HG03045 (cell line): Measurements from ENCODE around the gene GIGYF2.

Source experiments
- ATAC-seq: cut with Tn5 transposase; IDR thresholded peaks from one replicate; pipeline ENCODE4 v1.9.1; 2021; ENCODE audit warnings: mild to moderate bottlenecking, moderate library complexity; ENCODE audit not compliant: unreplicated experiment

GIGYF2 gene

GRCh38 chr2:232863996-232864395 lies 166.9 kb downstream of the GIGYF2 start:
- ATAC-seq, result no peak

GRCh38 chr2:232865165-232865564 lies 168.0 kb downstream of the GIGYF2 start:
- no peak for ATAC-seq

- ATAC-seq, result no peak
Measured at GRCh38 chr2:232866104-232866503, 169.0 kb downstream of the GIGYF2 start.

- ATAC-seq, result no peak
Measured at GRCh38 chr2:232869138-232870017, 172.2 kb downstream of the GIGYF2 start.

- ATAC-seq, result no peak
Measured at GRCh38 chr2:232870018-232870765, 173.1 kb downstream of the GIGYF2 start, which contains the start of gene SNORC. TSS of gene SNORC (plus strand) at chr2:232870264. CDS start at chr2:232870342, 78 bp downstream.

GRCh38 chr2:232870766-232871371 lies 173.7 kb downstream of the GIGYF2 start:
- ATAC-seq, result no peak

GRCh38 chr2:232871418-232871834 lies 174.3 kb downstream of the GIGYF2 start:
- no peak for ATAC-seq

- no peak for ATAC-seq
Measured at GRCh38 chr2:232871835-232872736, 175.0 kb downstream of the GIGYF2 start.

- ATAC-seq, result no peak
Measured at GRCh38 chr2:232872826-232873225, 175.7 kb downstream of the GIGYF2 start.

GRCh38 chr2:232873292-232873908 lies 176.3 kb downstream of the GIGYF2 start:
- ATAC-seq, result no peak

GRCh38 chr2:232873909-232874641 lies 176.9 kb downstream of the GIGYF2 start:
- ATAC-seq, result no peak

GRCh38 chr2:232874677-232875223 lies 177.6 kb downstream of the GIGYF2 start:
- ATAC-seq, result no peak

GRCh38 chr2:232875256-232876121 lies 178.4 kb downstream of the GIGYF2 start:
- no peak for ATAC-seq

GRCh38 chr2:232876161-232876977 lies 179.2 kb downstream of the GIGYF2 start:
- ATAC-seq, result no peak

GRCh38 chr2:232876978-232877441 lies 179.9 kb downstream of the GIGYF2 start:
- no peak for ATAC-seq

- ATAC-seq, result no peak
Measured at GRCh38 chr2:232877940-232878511, 180.9 kb downstream of the GIGYF2 start.
